HG03159 (cell line): Measurements from ENCODE around the gene ANKRD22.

Experiments used
- ATAC-seq: cut with Tn5 transposase; IDR thresholded peaks from one replicate; pipeline ENCODE4 v1.9.1; 2021; ENCODE audit warnings: mild to moderate bottlenecking, moderate library complexity; ENCODE audit not compliant: unreplicated experiment

ANKRD22 gene

DNA sequence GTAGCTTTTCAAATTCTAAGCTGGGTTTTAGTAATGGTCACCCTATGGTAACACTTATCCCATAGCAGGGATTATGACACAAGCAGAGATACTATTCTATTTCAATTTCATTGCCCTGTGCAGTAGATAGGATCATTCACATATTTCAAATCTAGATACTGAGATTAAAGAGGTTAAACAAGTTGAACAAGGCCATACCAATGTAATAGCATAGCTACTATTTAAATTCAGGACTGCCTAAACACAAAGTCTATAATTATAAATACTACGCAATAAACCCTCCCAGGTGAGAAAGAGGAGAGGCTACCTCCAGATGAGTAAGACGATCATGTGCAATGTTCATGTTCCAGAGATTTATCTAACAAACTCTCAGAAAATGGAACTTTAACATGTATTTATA, 48.0 kb downstream of the ANKRD22 start:
- no peak for ATAC-seq

DNA sequence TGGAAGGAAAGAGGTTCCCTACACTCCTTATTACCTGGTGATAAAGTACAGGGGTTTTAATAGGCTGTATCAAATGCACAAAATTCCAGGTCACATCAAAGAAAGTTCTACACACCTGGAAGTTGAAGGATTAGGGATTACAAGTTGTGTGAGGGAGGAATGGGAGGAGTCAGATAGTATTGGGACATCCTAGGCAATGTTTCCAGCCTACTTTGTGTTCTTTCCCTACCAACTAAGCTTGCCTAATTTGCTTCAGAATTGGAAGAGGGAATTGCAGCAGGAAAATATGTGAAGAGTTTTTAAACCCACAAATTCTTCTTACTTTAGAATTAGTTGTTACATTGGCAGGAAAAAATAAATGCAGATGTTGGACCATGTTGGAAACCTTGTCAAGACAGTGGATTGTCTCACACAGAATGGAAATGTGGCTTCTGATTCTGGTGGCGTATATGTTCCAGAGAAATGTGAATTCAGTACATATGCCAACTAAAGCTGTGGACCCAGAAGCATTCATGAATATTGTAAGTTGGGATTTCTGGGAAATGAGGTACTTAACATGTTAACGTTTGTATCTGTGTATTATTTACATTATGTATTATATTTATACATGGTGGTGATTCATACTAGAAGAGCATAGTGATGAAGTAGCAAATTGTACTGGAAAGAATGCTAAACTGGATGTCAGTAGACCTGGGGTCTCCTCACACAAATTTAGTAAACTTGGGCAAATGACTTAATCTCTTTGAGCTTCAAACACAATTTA, 48.9 kb downstream of the ANKRD22 start, which contains the start of gene LIPM:
LIPM (plus strand) TSS at position 208 of the 763 bp plus-strand sequence; CDS start at position 375, 167 bp downstream.
- ATAC-seq = no peak

DNA sequence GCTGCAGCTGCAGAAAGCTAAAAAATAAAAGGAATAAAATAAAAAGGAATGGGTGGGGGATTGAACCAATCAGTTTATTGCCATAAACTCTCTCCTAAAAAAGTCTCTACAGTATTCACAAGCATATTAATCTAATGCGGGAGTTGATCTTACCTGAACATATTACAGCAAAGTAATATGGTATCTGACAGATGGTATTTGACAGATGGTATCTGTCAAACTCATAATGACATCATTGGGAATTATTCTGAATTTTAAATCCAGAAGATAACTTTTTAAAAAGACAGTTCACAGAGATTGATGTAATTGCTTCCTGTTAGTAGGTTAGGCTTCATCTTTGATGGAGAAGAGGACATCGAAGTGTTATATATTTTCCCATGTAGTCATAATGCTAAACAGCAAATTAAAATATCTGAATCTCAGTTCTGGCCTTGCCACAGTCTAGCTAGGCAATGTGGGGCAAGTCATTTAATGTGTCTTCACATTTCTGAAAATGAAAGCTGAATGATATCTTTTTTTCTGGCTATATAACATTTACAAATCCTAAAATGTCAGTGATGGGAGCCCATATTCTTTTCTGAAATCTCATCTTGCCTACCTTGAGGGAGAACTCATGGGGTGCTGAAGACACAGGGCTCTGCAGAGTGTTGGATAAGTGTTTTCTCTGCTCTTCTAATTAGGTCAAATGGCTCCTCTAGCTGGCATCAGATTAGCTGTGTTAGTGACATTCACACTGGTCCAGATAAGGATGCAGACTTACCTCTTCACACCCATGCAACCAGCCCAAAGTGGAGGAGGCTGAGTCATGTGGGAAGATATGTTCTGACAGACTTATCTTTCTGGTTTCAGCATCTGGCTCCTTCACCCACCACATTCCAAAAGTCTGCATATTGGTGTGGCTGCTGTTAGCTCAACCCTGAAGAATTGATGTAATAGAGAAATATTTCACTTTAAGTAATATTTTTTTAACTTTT, 51.2 kb downstream of the ANKRD22 start:
- ATAC-seq = no peak

DNA sequence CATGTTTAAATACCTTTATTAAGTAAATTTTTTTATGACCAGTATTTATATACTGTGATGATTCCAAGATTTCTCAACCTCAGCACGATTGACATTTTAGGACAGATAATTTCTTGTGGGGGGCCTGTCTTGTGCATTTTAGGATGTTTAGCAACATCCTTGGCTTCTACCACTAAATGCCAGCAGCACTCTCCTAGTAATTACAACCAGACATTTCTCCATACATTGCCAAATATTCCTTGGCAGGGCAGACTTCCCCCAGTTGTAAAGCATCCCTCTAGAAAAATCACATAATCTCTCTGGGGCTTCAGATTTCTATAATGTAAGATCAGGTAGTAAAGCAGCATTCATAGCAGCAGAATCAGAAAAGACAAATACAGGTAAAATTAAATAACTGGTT, 56.9 kb downstream of the ANKRD22 start:
- ATAC-seq = no peak

DNA sequence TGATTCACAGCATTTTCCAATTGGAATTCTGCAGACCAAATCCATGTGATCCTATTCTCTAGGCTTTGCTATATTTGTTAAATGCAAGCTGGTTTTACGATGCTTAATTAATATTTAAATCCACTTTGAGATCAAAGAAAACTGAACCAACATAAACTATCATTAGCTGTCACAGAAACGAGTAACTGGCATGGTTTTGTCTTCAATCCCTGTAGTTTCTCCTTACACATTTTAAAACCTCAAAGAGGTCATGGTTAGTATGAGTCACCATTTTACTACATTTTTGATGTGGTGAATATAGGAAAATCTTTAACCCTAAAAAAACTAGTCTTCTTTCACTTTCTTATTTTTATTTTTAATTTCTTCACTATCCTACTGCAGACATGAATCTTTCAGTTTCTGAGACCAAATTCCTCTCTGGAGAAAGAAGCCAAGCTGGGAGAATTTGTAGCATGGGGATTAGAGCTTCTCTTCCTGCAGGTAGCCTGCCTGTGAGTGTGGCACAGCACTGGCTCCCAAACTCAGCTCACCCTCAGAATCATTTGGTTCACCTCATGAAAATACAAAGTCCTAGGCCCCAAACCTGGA, 57.8 kb downstream of the ANKRD22 start:
- ATAC-seq = no peak

DNA sequence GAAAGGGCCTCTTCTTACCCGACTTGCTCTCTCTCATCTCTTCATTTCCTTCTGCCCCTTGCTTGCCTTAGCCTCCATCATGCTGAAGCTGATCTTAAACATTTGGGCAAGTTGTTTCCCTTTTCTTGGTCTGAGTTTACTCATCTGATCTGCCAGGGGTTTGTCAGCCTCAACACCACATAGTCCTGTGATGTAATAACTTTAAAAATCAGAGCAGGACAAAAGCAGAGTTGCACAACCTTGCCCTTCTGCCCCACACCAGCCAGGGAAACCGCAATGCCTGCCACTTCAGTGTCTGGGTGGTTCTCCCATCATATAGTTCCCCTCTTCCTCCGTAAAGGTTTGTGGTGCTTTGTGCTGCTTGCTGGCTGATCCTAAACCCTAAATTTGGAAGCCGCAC, 59.0 kb downstream of the ANKRD22 start:
- ATAC-seq = no peak

DNA sequence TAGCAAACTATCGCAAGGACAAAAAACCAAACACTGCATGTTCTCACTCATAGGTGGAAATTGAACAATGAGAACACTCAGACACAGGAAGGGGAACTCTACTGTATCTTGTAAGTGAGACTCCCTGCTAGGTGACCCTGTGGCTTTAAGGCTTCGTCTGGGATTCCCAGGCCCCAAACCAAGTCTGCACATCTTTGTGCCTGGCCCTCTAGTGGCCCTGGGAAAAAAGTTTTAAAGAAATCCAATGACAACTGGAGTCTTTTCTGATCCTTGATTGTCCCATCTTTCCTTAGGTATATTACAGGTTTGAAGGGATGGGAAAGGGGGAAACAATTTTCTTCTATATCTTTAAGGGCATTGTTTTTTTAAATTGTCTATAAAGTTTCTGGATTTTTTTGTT, 59.7 kb downstream of the ANKRD22 start:
- ATAC-seq = no peak

DNA sequence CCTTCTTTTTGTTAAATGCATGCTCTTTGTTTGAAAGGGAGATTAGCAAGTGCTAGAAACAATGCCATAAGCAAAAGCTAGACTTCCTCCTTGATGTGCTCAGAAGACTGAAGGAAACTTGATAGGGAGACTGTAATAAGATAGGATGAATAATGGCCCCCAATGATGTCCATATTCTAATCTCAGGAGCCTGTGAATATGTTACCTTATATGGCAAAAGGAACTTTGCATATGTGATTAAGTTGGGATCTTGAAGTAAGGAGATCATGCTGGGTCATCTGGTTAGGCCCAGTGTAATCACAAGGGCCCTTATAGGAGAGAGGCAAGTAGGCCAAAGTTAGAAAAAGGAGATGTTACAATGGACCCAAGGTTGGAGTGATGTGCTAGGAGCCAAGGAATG, 62.7 kb downstream of the ANKRD22 start:
- no peak for ATAC-seq

DNA sequence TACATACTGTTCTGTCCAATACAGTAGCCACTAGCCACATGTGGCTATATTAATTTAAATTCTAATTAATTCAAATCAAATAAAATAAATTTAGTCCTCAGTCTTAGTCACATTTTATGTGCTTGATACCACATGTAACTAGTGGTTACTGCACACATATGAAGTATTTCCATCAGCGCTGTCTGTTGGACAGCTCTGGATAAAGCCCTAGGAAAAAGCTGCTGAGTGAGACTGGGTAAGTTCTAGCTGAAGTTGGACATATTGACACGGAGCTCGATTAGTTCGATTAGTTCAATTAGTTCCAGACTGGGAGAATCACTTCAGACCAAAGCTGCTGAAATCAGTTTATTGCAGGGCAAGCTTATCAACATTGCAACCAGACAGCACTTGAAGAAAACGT, 64.2 kb downstream of the ANKRD22 start:
- no peak for ATAC-seq

DNA sequence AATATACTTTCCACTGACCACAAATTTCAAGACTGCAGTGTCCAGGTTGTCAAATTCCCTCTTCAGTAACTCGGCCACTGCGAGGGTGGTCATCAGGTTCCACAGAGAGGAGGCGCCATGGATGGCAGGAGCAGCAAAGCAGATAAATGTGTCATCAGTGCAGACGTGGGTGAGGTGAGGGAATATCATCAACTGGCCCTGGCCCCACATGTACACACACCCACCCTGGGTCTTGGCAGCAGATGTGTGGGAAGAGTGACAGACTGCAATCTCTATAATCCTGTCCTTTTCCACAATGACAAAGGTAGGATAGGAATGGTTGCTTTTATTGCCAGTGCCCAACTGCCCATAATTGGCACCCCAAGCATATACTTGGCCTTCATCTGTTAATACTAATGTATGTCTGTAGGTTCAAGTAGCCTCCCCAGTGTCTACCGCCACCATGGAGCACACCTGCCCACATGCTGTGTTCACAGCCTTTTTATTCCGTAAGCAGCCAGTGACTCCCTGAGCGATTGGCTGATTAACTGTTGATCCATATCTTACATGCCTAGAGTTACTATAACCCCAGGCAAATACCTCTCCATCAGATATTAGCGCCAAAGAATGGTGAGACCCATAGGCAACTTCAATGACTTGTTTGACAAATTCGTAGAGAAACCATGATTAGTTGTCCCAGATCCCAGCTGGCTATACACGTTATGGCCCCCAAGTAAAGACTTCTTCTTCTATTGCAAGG, 65.4 kb downstream of the ANKRD22 start:
- ATAC-seq = no peak

DNA sequence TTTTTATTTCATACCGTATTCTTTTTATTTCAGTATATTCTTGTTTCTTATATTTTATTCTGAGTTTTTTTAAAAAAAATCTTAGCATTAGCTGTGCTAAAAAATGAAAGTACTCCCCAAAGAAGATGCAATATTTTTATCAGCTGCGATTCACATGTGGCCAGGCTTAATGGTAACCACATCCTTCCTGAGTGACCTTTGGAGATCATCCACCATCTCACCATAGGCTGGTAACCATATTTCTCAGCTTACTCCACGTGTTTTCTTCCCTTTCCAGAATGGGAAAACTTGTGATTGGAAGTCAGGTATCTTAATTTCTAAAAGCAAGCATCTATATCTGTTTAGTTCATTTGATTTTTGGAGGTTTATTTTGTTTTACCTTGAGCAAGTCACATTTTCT, 67.9 kb downstream of the ANKRD22 start:
- no peak for ATAC-seq

DNA sequence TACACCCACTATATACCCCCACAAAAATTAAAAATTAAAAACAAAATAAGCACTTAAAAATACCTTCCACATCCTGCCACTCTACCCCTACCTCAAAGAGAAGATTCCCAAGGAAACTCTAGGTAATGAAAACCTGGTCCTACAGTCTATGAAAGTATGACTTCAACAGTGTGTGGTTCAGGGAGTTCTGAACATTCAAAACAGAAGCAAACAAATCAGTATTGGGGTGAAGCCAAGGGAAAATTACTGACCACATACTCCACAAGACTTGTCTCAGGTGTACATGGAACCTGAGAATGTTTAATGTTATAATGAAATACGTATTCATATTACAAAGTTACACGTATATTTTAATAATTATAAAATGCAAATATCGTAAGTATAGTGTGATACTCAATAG, 69.4 kb downstream of the ANKRD22 start:
- ATAC-seq = no peak

DNA sequence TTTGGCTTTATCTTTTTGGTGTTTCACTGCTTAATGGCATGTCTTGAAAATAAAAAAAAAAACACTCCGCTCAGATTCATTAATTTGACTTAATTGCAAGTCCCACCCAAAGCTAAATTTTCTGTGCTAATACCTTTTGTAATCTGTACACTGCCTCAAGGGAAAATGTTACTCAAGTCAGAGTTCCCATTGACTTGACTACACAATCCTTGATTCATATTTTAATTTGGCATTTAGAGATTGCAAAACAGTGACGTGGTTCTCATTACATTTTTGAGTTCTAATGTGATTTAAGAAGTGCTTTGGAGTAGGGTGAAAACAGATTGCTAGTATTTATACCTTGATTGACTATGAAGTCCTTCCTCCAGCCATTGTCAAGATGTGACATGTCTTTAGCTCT, 70.4 kb downstream of the ANKRD22 start:
- ATAC-seq = no peak
